HG03095 (cell line): Measurements from ENCODE around the gene PSMF1.
"Not testable (repeated sequence)": the region's sequence is repeated elsewhere in the genome, so short reads cannot be mapped to it uniquely, and the experiment has no call there.

ENCODE experiments used
- ATAC-seq: cut with Tn5 transposase; IDR thresholded peaks from one replicate; pipeline ENCODE4 v1.9.1; 2021; ENCODE audit warnings: moderate library complexity; ENCODE audit not compliant: unreplicated experiment

PSMF1 gene

DNA sequence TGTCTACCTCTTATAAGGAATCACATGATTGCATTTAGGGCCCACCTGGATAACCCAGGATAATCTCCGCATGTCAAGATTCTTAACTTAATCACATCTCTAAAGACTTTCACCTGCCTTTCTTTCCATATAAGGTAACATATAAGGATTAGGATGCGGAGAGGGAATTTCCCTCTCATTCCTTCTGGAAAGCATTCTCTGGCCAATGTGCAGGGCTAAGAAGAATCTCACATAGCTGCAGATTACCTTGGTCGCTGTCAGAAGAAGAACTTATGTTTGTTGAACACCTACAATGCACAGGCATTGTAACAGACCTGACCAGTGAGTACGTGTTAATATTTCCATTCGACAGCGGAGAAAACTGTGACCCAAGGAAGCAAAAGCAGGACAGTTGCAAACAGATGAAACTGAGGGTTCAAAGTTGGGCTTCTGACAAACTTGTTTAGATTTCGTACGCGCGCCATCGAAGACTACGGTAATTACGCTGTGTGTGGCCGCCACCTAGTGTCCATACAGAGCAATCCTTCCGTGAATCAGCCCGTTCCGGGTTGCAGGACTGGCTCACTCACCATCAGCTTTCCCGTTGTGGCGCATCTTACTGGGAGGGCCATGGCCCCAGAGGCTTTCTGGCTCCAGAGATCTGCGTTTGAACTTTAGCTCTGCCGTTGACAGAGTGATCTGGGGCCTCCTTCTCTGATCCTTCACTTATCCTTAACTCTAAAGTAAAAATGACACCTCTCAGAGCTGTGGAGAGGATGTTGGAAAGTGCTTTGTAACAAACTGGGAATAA, 94.4 kb downstream of the PSMF1 start:
- no peak for ATAC-seq

DNA sequence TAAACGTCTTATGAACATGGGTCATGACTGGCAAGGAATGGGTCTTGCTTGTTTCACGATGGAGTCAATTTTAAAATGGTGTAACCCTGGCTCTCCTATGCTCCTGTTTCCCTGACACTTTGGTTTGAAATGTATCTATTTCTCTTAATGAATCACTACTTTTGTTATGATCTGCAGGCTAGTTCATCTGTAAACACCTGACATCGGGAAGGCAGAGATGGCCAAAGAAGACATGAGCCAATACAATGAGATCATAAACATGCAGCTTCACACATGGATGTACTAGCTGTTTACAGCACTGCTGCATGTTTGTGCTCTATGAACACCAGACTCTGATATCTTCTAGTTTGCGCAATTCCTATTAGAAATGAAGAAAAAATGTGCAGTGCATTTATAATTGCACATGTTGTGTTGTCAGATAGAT, 96.4 kb downstream of the PSMF1 start:
- no peak for ATAC-seq

DNA sequence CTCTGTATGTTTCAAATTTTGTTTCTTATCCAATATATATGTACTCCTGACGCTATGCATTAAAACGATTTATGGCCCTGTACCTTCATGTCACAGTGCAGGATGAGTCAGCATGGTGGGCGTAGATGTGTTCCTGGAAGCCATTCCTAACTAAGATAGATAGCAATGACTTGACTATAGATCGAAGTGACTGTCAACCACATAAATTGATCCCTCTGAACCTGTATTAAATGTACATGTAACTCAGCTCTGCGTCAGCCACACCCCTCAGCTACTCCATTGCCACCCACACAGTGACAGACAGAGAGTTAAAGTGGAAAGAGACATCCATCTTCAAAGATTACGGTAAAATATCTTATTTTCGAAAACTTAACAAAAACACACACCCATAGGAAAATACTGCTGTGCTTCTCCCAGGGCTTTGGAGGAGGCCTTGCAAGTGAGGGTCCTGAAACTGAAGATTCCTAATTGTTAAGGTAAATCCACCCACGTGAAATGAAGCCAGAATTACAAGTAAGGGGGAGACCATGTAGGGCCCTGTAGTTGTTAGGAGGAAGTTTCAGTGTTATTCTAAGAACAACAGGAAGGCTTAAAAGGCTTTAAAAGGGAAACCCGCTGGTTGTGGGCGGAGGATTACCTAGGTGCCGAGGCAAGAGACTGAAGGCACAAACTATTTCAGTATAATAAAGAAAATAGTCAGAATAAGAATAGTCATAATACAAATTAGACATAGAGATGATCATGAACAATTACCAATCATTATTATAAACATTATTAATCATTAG, 97.2 kb downstream of the PSMF1 start:
- no peak for ATAC-seq

DNA sequence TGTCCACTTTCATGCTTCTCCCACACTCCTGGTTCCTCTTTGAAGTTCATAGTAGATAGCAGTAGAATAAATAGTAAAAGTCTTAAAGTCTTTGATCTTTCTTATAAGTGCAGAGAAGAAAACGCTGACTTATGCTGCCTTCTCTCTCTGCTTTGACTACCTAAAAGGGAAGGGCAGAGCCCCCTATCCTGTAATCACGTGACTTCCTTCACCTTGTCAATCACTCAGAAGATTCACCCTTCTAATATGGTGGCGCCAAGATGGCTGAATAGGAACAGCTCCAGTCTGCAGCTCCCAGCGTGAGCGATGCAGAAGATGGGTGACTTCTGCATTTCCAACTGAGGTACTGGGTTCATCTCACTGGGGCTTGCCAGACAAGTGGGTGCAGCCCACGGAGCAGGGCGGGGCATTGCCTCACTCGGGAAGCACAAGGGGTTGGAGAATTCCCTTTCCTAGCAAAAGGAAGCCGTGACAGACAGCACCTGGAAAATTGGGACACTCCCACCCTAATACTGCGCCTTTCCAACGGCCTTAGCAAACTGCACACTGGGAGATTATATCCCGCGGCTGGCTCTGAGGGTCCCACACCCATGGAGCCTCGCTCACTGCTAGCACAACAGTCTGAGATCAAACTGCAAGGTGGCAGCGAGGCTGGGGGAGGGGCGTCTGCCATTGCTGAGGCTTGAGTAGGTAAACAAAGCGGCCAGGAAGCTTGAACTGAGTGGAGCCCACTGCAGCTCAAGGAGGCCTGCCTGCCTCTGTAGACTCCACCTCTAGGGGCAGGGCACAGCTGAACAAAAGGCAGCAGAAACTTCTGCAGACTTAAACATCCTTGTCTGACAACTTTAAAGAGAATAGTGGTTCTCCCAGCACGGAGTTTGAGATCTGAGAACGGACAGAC, 98.4 kb downstream of the PSMF1 start:
- not testable (repeated sequence) for ATAC-seq
